Mucosa of descending colon (tissue), 3 donors: ENCODE measurements around the gene NEK10. TPM values are rescaled to one million over a fixed set of nuclear protein-coding genes. Genes with fewer than 3 reads are reported as not detected.

Experiments
- ATAC-seq: fragments of 200-7000 bp; cut with Tn5 transposase; one replicate; pipeline ENCODE4 v1.9.1; 2020; ENCODE audit warnings: mild to moderate bottlenecking, moderate library complexity
- DNase-seq, 3 donors: peaks; one replicate each; pipeline ENCODE4 v3.0.0-alpha.2; 2020
- H3K36me3 ChIP-seq: fragments of 200-600 bp; one replicate; pipeline ENCODE4 v1.8.0; 2021; ENCODE audit warnings: low read depth, mild to moderate bottlenecking
- H3K4me1 ChIP-seq: fragments of 200-600 bp; one replicate; pipeline ENCODE4 v1.8.0; 2021; ENCODE audit warnings: low read depth, mild to moderate bottlenecking
- H3K4me3 ChIP-seq: fragments of 200-600 bp; one replicate; pipeline ENCODE4 v1.8.0; 2021; ENCODE audit warnings: mild to moderate bottlenecking
- H3K9me3 ChIP-seq: fragments of 200-600 bp; one replicate; pipeline ENCODE4 v1.8.0; 2021; ENCODE audit warnings: mild to moderate bottlenecking
- CTCF ChIP-seq: fragments of 200-600 bp; IDR thresholded peaks from one replicate; pipeline ENCODE4 v1.8.0; 2022; ENCODE audit warnings: antibody characterized with exemption, mild to moderate bottlenecking
- intact Hi-C, 2 donors: fragments of 100-400 bp; cut with DNase I in 1 of 2; cut with micrococcal nuclease in 1 of 2; formaldehyde crosslinking; loops; one replicate each; pipeline versions ENCODE4 v1.11.0 to v1.11.1; 2022; cut with DNase I, micrococcal nuclease
- total RNA-seq, 3 donors: library from RNA; stranded (reverse); fragmentation: NEBNext Ultra II Directional in 2 of 3; extraction: Animal tissue kit (Norgen Biotek cat#: 25700) in 2 of 3; gene quantifications; one replicate each; pipeline versions ENCODE4 v1.2.1 to v1.2.4, GENCODE V29; 2021 to 2023
- donor health status: DM: no; HTN: no; CAD: no; lungs with moderate emphysema.
- donor health status: DM: no; HTN: no; CAD: no.
- donor health status: DM: no; HTN: yes; CAD: no.

The NEK10 gene
- total RNA-seq, 3 donors from 2014 or later, result 1.1 to 6.5 (median 1.4) TPM

- intact Hi-C loops, result no loop called here
- no peak for TF ChIP-seq CTCF
Observed at GRCh38 chr3:27095553-27096222, 273.5 kb downstream of the NEK10 start.

GRCh38 chr3:27094721-27095120 lies 274.5 kb downstream of the NEK10 start:
- Histone ChIP-seq H3K4me3 (no peak overlapping the region), H3K9me3 (no peaks in the 10 kb centered on the region), H3K36me3 (no peaks in the 10 kb centered on the region), H3K4me1 (no peaks in the 10 kb centered on the region)
- no peak for TF ChIP-seq CTCF
- no peak for ATAC-seq
- intact Hi-C loops, result no loop called here
- DNase-seq, result no peak

More at GRCh38 chr3:27095553-27096222, 273.5 kb downstream of the NEK10 start:
- H3K4me3 ChIP-seq, result no peak overlapping the region
- no peak for ATAC-seq
- no peaks in the 10 kb centered on the region for H3K4me1 ChIP-seq
- no peaks in the 10 kb centered on the region for H3K9me3 ChIP-seq
- DNase-seq, result no peak
- no peaks in the 10 kb centered on the region for H3K36me3 ChIP-seq

- DNase-seq, result no peak
- H3K36me3 ChIP-seq, result no peaks in the 10 kb centered on the region
- H3K4me3 ChIP-seq, result no peak overlapping the region
- H3K4me1 ChIP-seq, result peaks cover 5% of the 10 kb centered on the region
- intact Hi-C loops, result no loop called here
- no peaks in the 10 kb centered on the region for H3K9me3 ChIP-seq
- ATAC-seq, result no peak
- no peak for TF ChIP-seq CTCF
Observed at GRCh38 chr3:27093771-27094170, 275.4 kb downstream of the NEK10 start.

GRCh38 chr3:27090275-27091041 lies 278.7 kb downstream of the NEK10 start:
- H3K36me3 ChIP-seq, result no peaks in the 10 kb centered on the region
- TF ChIP-seq CTCF, result no peak
- peaks cover 10% of the 10 kb centered on the region for H3K4me1 ChIP-seq
- no peak overlapping the region for H3K4me3 ChIP-seq
- intact Hi-C loops, result no loop called here
- DNase-seq, result no peak
- no peak for ATAC-seq
- no peaks in the 10 kb centered on the region for H3K9me3 ChIP-seq

GRCh38 chr3:27089645-27090044 lies 279.5 kb downstream of the NEK10 start:
- Histone ChIP-seq H3K4me1 (peaks cover 10% of the 10 kb centered on the region), H3K9me3 (no peaks in the 10 kb centered on the region), H3K4me3 (no peak overlapping the region), H3K36me3 (no peaks in the 10 kb centered on the region)
- no peak for TF ChIP-seq CTCF
- no peak for ATAC-seq
- DNase-seq, result no peak
- intact Hi-C loops, result no loop called here
